Panc1 (cell line): Measurements from ENCODE around the gene LPGAT1.

ENCODE experiments used
- POLR2AphosphoS5 ChIP-seq: IDR thresholded peaks from 2 replicates; pipeline ENCODE4 v1.6.1; 2012; ENCODE audit warnings: mild to moderate bottlenecking, low read depth, low read length, moderate library complexity
- SIN3A ChIP-seq: IDR thresholded peaks from 2 replicates; pipeline ENCODE4 v1.6.1; 2012; ENCODE audit warnings: low read depth, mild to moderate bottlenecking, low read length, moderate library complexity, borderline replicate concordance; ENCODE audit not compliant: insufficient read depth
- TF ChIP-seq, protein P1 (sequence below): fragments of 450-650 bp; IDR thresholded peaks from 2 replicates; pipeline ENCODE4 v1.5.1; 2017; ENCODE audit warnings: mild to moderate bottlenecking
- TF ChIP-seq, protein P2 (sequence below), 2 experiments: IDR thresholded peaks; 2 replicates each; pipeline ENCODE4 v1.6.1; 2011 to 2012; ENCODE audit warnings: low read depth in 2 of 2, control low read depth in 1 of 2, low read length in 1 of 2, mild to moderate bottlenecking in 1 of 2, moderate library complexity in 1 of 2; ENCODE audit not compliant: insufficient read depth in 1 of 2

DNA sequence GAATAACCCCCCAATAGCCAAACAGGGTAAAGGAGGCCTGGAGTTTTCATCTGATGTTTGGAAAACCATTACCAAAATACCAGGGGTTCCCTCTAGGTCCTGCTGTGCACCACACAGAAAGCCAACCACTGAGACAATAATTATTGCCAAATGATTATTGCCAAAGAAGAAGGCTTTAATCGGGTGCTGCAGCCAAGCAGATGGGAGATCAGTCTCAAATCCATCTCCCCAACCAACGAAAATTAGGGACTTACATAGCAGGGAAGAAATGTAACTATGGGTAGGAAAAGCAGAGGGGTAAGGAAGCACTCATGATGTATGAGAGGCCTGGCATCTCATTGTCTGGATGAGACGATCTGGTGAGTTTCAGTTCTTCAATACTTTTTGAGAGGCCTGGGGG lies 28.8 kb upstream of the LPGAT1 start:
- TF ChIP-seq, protein P1, sequence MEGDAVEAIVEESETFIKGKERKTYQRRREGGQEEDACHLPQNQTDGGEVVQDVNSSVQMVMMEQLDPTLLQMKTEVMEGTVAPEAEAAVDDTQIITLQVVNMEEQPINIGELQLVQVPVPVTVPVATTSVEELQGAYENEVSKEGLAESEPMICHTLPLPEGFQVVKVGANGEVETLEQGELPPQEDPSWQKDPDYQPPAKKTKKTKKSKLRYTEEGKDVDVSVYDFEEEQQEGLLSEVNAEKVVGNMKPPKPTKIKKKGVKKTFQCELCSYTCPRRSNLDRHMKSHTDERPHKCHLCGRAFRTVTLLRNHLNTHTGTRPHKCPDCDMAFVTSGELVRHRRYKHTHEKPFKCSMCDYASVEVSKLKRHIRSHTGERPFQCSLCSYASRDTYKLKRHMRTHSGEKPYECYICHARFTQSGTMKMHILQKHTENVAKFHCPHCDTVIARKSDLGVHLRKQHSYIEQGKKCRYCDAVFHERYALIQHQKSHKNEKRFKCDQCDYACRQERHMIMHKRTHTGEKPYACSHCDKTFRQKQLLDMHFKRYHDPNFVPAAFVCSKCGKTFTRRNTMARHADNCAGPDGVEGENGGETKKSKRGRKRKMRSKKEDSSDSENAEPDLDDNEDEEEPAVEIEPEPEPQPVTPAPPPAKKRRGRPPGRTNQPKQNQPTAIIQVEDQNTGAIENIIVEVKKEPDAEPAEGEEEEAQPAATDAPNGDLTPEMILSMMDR: no peak
- TF ChIP-seq SIN3A: no peak
- TF ChIP-seq, protein P2, sequence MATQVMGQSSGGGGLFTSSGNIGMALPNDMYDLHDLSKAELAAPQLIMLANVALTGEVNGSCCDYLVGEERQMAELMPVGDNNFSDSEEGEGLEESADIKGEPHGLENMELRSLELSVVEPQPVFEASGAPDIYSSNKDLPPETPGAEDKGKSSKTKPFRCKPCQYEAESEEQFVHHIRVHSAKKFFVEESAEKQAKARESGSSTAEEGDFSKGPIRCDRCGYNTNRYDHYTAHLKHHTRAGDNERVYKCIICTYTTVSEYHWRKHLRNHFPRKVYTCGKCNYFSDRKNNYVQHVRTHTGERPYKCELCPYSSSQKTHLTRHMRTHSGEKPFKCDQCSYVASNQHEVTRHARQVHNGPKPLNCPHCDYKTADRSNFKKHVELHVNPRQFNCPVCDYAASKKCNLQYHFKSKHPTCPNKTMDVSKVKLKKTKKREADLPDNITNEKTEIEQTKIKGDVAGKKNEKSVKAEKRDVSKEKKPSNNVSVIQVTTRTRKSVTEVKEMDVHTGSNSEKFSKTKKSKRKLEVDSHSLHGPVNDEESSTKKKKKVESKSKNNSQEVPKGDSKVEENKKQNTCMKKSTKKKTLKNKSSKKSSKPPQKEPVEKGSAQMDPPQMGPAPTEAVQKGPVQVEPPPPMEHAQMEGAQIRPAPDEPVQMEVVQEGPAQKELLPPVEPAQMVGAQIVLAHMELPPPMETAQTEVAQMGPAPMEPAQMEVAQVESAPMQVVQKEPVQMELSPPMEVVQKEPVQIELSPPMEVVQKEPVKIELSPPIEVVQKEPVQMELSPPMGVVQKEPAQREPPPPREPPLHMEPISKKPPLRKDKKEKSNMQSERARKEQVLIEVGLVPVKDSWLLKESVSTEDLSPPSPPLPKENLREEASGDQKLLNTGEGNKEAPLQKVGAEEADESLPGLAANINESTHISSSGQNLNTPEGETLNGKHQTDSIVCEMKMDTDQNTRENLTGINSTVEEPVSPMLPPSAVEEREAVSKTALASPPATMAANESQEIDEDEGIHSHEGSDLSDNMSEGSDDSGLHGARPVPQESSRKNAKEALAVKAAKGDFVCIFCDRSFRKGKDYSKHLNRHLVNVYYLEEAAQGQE (IDR thresholded peaks at IDR 0.05; ENCODE audit: insufficient read depth in 1 of 2, low read depth in 2 of 2, low read length in 1 of 2): no peak
- no peak for TF ChIP-seq POLR2AphosphoS5
